DOHH2 (cell line): ENCODE results near the gene ATP2A1.

Experiments
- H3F3A ChIP-seq: fragments of 200-600 bp; sonication (generic), shearing (Covaris generic); 2 replicates; pipeline ENCODE4 v1.6.0; 2016; ENCODE audit warnings: antibody characterized with exemption, mild to moderate bottlenecking; ENCODE audit not compliant: control insufficient read depth, insufficient read depth
- H3K27ac ChIP-seq: fragments of 200-600 bp; sonication (generic); 2 replicates; pipeline ENCODE4 v1.5.1; 2014; ENCODE audit warnings: low read depth, mild to moderate bottlenecking, low read length, moderate library complexity
- H3K27me3 ChIP-seq: fragments of 200-600 bp; sonication (generic); 2 replicates; pipeline ENCODE4 v1.6.1; 2014; ENCODE audit warnings: mild to moderate bottlenecking, low read length, mixed read lengths; ENCODE audit not compliant: control insufficient read depth
- H3K36me3 ChIP-seq: fragments of 200-600 bp; sonication (generic); 2 replicates; pipeline ENCODE4 v1.6.1; 2014; ENCODE audit warnings: mild to moderate bottlenecking, low read length, moderate library complexity, mixed read lengths; ENCODE audit not compliant: control insufficient read depth
- H3K4me1 ChIP-seq: fragments of 200-600 bp; sonication (generic); 2 replicates; pipeline ENCODE4 v1.6.1; 2014; ENCODE audit warnings: mild to moderate bottlenecking, low read length, mixed read lengths; ENCODE audit not compliant: control insufficient read depth
- H3K4me2 ChIP-seq: fragments of 200-600 bp; sonication (generic); 2 replicates; pipeline ENCODE4 v1.6.0; 2014; ENCODE audit warnings: mild to moderate bottlenecking, low read length, moderate library complexity
- H3K4me3 ChIP-seq: fragments of 200-600 bp; sonication (generic); 2 replicates; pipeline ENCODE4 v1.5.1; 2014; ENCODE audit warnings: mild to moderate bottlenecking, low read length, mixed read lengths
- H3K79me2 ChIP-seq: fragments of 200-600 bp; sonication (generic); 2 replicates; pipeline ENCODE4 v1.6.1; 2014; ENCODE audit warnings: mild to moderate bottlenecking, low read length, mixed read lengths; ENCODE audit not compliant: control insufficient read depth
- H3K9me2 ChIP-seq: fragments of 200-600 bp; sonication (generic); replicated peaks from 2 replicates; pipeline ENCODE4 v1.6.1; 2014; ENCODE audit warnings: mild to moderate bottlenecking, low read length, mixed read lengths; ENCODE audit not compliant: control insufficient read depth
- H3K9me3 ChIP-seq: fragments of 200-600 bp; sonication (generic); 2 replicates; pipeline ENCODE4 v1.6.1; 2014; ENCODE audit warnings: antibody characterized with exemption, low read length, mixed read lengths; ENCODE audit not compliant: control insufficient read depth, insufficient read depth
- H4K20me1 ChIP-seq: fragments of 200-600 bp; sonication (generic); 2 replicates; pipeline ENCODE4 v1.6.0; 2014; ENCODE audit warnings: low read depth, mild to moderate bottlenecking, antibody characterized with exemption, low read length, moderate library complexity; ENCODE audit not compliant: control insufficient read depth, insufficient read depth
- CTCF ChIP-seq: fragments of 200-600 bp; sonication (generic); IDR thresholded peaks from one replicate; pipeline ENCODE4 v1.5.1; 2014; ENCODE audit warnings: antibody characterized with exemption, mild to moderate bottlenecking, low read depth, low read length; ENCODE audit not compliant: poor library complexity, severe bottlenecking
- EZH2phosphoT487 ChIP-seq: fragments of 200-600 bp; sonication (generic); IDR thresholded peaks from 2 replicates; pipeline ENCODE4 v1.6.1; 2017; ENCODE audit warnings: borderline replicate concordance, mild to moderate bottlenecking, antibody characterized with exemption, low read length, moderate library complexity, mixed read lengths

Gene ATP2A1

GRCh38 chr16:28843766-28844165 lies 34.5 kb upstream of the ATP2A1 start:
- no peak overlapping the region for H3K4me3 ChIP-seq
- TF ChIP-seq EZH2phosphoT487 = no peak
- no peak for TF ChIP-seq CTCF
- H4K20me1 ChIP-seq = peaks cover 9% of the 10 kb centered on the region
- no peaks in the 10 kb centered on the region for H3K9me2 ChIP-seq
- H3K4me1 ChIP-seq = peaks cover 15% of the 10 kb centered on the region
- H3K9me3 ChIP-seq = no peaks in the 10 kb centered on the region
- H3K4me2 ChIP-seq = no peak overlapping the region
- peaks cover 47% of the 10 kb centered on the region for H3K36me3 ChIP-seq
- no peak overlapping the region for H3K27ac ChIP-seq
- H3K79me2 ChIP-seq = peaks cover 37% of the 10 kb centered on the region
- H3K27me3 ChIP-seq = no peaks in the 10 kb centered on the region
- H3F3A ChIP-seq = peaks cover 23% of the 10 kb centered on the region

GRCh38 chr16:28844226-28844885 lies 33.9 kb upstream of the ATP2A1 start:
- H3K4me1 ChIP-seq = peaks cover 15% of the 10 kb centered on the region
- no peaks in the 10 kb centered on the region for H3K9me2 ChIP-seq
- peaks cover 19% of the 10 kb centered on the region for H3F3A ChIP-seq
- peaks cover 37% of the 10 kb centered on the region for H3K79me2 ChIP-seq
- H3K27ac ChIP-seq = no peak overlapping the region
- TF ChIP-seq CTCF (no peak), EZH2phosphoT487 (no peak)
- H3K36me3 ChIP-seq = peaks cover 43% of the 10 kb centered on the region
- H3K27me3 ChIP-seq = no peaks in the 10 kb centered on the region
- H3K4me3 ChIP-seq = peak overlapping the region; percentile 90
- peak overlapping the region; percentile 72 for H3K4me2 ChIP-seq
- no peaks in the 10 kb centered on the region for H3K9me3 ChIP-seq
- H4K20me1 ChIP-seq = peaks cover 9% of the 10 kb centered on the region

GRCh38 chr16:28845293-28845692 lies 33.0 kb upstream of the ATP2A1 start:
- no peaks in the 10 kb centered on the region for H3K9me3 ChIP-seq
- H3K79me2 ChIP-seq = peaks cover 37% of the 10 kb centered on the region
- peaks cover 9% of the 10 kb centered on the region for H4K20me1 ChIP-seq
- TF ChIP-seq CTCF (no peak), EZH2phosphoT487 (no peak)
- peak overlapping the region; percentile 43 for H3K27ac ChIP-seq
- H3K4me1 ChIP-seq = peaks cover 15% of the 10 kb centered on the region
- peak overlapping the region; percentile 72 for H3K4me2 ChIP-seq
- H3F3A ChIP-seq = peaks cover 13% of the 10 kb centered on the region
- peak overlapping the region; percentile 90 for H3K4me3 ChIP-seq
- H3K27me3 ChIP-seq = no peaks in the 10 kb centered on the region
- no peaks in the 10 kb centered on the region for H3K9me2 ChIP-seq
- peaks cover 43% of the 10 kb centered on the region for H3K36me3 ChIP-seq
